ENCODE measurements around the gene NOTUM.
"Not testable (repeated sequence)": the region's sequence is repeated elsewhere in the genome, so short reads cannot be mapped to it uniquely, and the experiment has no call there.

Gene NOTUM

DNA sequence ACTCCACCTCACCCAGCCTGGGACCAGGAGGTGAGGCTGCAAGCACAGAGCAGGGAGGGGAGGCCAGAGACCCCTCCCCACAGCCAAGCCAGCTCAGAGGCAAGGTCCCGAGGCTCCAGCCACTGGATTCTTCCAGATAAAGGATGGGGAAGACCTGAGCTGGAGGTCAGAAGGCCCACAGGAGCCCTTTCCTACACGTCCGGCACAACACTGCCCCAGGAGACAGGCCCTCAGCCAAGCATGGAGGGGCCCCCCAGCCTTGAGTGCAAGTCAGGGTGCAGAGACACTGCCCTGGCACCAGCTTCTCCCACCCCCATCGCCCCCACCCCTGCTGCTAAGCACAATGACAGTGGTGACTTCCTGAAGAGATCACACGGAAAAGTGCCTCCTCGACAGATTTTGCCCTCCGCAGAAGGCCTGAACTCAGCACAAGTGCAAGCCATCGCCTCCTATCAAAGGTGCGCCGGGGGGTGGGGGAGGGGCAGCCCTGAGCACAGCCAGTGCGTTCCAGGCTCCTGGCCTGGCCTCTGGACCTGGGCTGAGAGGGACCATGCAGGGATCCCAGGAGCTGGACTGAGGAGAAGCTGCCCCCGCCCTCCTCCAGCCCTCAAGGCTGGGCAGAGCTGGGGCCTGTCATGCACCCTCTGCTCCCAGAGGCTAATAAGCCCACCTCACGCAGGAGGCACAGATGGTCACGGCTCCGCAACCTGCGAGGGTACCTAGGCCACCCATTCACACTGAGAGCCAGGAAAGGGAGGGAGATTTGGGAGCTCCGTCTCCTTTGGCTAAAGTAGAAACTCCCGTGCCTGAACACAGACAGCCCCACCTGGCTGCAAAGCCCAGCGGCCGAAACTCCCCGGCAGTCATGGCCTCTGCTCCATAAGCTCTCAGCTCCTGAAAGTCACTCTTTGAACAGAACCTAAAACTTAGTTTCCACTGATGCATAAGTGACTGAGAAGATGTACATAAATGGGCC, 36.1 kb downstream of the NOTUM start:
- DNase-seq (ENCODE audit: low read depth in 2 of 2) = no peak

DNA sequence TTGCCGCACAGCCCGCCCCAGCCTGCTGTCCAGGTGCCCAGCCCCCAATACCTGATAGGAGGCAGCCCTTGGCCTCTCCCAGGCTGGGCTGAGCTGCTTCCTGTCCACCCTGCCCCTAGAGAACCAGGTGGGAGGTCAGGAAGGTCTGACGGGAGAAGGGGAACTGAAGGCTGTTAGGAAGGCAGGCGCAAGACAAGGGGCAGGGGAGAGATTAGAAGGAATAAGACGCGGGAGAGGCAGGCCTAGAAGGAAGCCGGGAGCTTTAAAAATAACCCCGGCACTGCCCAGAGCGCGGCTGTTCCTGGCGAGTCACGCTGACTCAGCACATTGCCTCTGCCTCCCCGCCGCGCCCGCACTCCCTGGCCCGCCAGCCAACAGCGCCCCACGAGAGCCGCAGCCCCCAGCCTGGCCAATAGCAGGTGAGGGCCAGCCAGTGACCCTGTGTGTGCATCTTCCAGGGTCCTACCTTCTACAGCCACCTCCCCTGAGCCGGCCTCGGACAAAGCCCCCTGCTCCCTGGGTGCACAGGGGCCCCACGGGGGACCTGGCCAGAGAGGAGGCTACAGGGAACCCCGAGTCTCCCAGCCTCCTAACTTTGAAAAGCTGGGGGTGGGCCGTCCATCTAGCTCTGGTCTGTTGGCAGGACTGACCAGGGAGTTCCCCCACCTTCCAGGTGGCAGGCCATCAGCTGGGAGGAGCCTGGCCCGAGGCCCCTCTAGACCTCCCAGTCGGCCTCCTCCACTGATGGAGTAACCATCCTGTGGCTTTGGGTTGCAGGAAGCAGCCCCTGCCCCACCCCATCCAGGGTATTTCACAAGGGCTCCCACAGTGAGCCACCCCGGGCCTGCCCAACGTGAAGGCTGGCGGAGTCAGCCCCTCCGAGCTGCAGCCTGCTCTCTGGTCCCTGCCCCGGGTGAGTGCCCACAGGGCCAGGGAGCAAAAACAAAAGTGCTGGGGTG, 37.4 kb downstream of the NOTUM start:
- no peak for DNase-seq (ENCODE audit: low read depth in 2 of 2)

DNA sequence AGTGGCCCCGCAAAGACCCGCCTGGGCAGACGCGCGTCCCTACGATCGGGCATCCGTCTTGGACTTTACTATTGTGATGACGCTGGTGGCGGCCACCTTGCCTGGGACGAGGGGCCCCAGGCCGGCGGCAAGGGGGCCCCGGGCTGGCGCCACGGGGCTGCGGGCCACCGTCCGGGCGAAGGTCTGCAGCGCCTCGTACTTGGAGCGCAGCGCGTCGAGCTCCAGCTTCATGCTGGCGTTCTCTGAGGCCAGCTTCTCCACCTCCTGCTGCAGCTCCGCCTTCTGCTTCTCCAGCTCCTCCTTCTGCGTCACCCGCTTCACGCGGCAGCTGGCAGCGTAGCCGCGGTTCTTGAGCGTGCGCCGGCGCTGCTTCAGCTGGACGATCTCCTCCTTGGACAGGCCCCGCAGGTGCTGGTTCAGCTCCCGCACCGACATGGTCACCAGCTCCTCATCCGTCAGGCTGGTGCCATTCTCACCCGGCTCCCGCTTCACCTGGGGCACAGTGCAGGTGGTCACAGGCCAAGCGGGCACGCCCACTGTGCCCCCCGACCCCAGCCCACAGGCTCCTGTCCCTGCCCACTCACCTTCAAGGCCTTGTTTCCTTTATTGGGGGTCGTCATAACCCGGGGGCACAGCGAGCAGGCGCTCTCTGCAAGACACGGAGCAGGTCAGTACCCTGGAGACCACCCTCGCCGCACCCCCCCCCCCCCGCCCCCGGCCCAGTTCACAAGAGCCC, 38.3 kb downstream of the NOTUM start:
- no peak for DNase-seq (ENCODE audit: low read depth in 2 of 2)

DNA sequence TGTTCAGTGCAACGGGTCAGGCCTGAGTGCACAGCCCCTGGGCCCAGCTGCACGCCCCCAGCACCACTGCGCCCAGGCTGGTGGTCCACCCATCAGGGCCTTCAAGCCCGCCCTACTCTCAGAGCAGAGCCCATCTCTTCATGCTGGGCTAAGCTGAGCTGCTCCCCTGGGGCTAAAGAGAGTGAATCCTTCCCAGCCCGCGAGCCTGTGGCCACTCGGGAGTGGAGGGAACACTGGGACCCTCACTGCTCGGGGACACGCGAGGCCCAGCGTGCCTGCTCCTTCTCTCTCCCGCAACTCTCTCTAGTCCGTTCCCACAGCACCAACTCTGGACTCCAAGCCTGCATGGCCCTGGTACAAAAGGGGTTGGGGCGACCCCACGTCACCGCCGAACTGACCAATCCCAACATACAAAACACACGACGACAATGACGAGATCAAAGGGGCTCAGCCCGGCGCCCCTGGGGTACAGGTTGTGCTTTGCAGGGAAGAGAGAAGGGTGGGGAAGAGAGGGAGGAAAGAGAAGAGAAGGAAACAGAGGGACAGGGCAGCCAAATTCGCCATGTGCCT, 38.9 kb downstream of the NOTUM start:
- no peak for DNase-seq (ENCODE audit: low read depth in 2 of 2)

DNA sequence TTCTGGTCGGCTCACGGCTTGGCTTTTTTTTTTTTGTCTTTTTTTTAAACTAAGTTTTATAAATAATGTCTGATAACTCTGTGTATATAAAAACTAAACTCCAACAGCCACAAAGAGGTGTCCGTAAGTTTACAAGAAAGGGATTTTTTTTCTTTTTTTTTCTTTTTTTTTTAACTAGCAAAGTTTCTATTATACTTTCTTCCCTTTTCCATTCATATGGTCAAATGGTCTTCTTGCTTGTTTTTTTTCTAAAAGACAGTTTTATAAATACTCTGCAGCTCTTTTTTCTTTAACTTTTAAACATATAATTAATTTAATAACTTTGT, 39.5 kb downstream of the NOTUM start:
- no peak for DNase-seq (ENCODE audit: low read depth in 2 of 2)

DNA sequence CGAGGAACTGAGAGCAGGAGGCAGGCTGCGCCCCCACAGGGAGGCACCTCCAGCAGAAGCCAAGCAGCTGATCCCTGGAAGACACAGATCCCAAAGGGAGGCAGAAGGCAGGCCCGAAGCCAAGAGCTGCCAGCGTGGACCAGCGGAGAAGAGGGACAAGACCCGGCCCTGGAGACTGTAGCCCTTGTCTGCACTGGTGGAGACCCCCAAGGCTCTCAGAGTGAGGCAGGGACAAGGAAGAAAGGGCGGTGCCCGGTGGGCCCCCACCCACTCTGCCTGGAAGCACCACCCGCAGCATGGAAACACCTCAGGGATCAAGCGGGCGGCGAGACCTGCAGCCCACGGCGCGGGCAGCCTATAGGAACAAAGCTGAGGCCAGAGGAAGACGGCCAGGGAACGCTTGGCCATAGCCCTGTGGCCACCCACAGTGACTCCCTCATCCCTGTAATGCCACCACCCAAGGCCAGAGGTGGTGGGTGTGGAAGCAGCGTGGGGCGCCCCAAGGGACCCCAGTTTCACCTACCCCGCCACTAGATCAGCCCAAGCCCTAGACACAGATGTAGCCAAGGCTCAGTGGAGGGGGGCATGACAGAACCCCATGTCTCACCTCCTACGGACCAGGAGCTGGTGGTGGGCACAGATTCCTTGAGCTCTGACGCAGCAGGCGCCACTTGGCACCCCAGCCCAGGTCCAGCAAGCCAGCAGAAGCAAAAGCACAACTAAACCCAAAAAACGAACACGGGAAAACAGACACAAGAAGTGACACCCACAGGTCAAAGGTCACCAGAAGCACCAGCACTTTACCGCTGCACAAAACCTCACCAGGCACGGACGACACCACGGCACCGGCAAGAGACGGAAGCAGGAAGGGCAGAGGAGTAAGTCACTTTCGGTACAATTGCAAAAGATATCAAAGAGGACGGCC, 40.1 kb downstream of the NOTUM start:
- DNase-seq (ENCODE audit: low read depth in 2 of 2) = no peak

DNA sequence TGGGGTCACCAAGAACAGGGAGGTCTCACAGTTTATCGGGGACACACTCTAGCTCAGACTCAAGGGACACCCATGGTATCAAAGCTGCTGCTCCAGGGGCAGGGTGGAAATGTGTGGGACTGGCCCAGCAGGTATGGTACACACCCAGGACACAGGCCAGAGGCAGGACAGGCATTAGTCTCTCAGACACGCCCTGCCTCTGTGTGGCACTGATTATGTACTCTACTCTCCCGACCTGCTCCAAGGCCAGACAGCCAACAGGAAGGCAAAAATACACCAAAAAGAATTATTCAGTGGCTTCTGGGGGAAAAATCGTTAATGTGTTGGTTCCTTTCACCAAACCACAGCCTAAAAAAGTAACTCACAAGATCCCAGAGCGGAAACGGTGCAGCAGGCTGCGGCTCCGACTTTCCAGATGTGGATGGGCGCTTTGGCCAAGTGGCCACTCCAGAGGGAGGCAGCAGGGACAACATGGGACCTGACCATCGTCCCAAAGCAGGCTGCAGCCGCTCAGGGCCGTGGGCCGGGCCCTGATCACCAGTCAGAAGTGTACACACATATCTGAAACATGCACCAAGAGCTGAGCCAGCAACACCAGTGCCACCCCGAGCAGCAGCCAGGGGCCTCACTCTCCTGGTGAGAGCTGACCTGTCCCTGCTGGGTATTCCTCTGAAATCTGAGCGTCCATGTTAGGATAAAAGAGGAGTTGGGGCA, 42.0 kb downstream of the NOTUM start:
- DNase-seq (ENCODE audit: low read depth in 2 of 2) = no peak

DNA sequence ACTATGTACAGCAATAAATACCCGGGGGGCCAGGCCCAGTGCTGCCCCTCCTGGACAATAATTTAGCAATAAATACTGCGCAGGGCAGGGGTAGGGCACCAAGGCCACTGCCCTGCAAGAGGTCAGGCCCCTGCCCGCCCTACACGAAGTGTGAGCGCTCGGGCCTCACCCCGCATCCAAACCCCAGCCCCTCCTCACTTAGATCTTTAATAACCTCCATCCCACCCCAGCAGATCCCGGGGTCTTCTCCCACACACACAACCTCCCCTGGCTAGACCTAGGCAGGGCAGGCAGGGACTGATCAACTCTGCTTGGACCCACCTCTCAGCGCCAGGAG, 42.7 kb downstream of the NOTUM start:
- DNase-seq (ENCODE audit: low read depth in 2 of 2) = not testable (repeated sequence)

DNA sequence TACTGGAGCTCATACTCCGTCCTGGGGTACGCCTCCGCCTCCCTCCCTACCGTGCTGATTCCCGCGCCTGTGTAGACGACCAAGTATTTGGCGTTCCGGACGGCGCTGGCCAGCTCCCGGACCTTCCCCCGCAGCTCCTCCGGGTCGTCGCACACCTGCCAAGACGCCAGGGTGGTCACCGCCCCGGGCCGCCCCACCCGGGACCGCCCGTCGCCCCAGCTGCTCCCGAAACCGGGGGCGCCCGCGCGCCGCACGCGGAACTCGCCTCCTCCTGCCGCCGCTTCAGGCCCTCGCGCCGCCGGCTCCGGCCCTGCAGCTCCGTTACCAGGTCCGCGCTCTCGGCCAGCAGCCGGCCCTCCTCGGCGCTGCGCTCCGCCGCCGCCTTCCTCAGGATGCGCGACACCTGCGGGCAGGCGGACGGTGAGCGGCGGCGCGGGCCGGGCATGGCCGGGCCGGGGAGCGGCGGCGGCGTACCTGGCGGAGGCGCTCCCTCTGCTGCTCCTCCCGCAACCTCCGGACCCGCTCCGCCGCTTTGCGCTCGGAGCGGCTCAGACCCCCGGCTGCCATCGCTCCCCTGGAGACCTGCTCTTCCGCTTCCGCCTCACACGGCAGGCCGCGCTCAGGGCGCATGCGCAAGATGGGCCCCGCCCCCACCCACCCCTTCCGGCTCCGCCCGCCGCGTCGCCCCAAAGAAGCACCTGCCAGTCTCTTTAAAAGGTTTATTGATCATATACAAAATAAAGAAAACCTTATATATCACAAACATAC, 43.2 kb downstream of the NOTUM start, which contains the start of gene SIRT7:
Gene SIRT7 (minus strand): TSS at position 612 of the 768 bp plus-strand sequence. CDS start 45 bp downstream, at position 567.
- DNase-seq (ENCODE audit: low read depth in 2 of 2) = peak; percentile 62 to 65

DNA sequence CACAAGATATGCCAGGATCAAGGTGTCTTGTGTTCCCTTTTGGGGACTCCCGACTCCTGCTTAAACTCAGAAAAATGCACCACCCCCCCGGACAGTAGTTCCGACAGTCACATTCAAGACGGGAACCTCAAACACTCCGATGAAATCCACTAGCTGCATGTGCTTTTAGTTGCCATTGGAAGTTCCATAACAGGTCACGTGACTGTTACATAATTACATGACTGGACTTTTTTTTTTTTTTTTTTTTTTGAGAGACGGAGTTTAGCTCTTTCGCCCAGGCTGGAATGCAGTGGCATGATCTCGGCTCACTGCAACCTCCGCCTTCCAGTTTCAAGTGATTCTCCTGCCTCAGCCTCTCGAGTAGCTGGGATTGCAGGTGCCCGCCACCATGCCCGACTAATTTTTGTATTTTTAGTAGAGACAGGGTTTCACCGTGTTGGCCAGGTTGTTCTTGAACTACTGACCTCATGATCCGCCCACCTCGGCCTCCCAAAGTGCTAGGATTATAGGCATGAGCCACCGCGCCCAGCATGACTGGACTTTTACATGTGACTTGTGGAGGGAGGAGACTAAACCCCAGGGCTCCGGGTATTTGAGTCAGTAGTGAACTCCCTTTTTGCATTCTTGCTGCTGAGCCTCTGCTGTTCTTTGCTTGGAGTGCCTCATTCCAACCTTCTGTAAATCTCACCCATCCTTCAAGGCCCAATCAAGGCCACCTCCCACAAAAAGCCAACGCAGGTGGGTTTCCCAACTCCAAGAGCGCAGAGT, 44.6 kb downstream of the NOTUM start:
- no peak for DNase-seq (ENCODE audit: low read depth in 2 of 2)

DNA sequence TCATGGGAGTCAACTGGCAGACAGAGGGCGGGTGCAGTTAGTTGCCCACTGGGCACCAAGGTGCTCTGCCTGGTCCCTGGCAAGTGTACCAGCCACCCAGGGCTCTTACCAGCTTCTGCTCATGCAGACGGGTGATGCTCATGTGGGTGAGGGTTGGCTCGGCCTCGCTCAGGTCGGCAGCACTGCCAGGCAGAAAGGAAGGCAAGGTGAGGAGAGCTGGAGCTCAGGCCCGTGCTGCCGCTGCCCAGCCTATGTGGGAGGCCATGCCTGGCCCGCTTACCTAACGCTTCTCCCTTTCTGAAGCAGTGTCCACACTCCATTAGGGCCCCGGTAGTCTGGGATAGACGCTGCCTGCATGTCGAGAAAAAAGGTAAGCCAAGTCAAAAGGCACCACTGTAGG, 45.7 kb downstream of the NOTUM start:
- DNase-seq (ENCODE audit: low read depth in 2 of 2) = no peak

DNA sequence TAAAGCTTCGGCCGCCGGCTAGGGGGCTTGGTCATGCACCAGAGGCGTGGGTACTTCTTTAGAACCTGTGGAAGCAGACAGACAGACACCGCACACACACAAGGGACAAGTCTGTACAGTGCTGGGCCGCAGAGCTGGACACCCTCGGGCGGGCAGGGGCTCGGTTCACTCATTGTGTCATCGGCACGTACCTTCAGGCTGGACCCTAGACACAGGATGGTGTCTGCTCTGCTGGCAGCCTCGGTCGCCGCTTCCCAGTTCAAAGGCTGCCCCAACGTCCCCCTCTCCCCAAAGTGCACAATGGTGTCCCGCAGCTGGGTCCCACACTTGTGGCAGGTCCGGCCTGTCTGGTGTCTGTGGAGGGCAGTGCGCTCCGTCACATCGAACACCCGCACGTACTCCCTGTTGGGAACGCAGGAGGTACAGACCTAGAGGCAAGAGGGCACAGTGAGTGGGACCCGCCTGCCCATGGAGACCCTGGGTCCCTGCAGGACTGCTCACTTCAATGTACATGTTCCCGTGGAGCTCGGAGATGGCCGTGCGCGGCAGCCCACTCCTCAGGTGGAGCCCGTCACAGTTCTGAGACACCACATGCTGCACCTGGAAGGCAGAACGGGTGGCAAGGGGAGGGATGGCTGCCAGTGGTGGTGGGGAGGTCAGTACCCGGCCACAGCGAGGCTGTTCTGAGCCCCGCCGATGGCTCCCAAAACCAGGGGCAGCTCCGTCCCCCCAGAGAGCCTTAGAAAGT, 46.7 kb downstream of the NOTUM start:
- no peak for DNase-seq (ENCODE audit: low read depth in 2 of 2)

DNA sequence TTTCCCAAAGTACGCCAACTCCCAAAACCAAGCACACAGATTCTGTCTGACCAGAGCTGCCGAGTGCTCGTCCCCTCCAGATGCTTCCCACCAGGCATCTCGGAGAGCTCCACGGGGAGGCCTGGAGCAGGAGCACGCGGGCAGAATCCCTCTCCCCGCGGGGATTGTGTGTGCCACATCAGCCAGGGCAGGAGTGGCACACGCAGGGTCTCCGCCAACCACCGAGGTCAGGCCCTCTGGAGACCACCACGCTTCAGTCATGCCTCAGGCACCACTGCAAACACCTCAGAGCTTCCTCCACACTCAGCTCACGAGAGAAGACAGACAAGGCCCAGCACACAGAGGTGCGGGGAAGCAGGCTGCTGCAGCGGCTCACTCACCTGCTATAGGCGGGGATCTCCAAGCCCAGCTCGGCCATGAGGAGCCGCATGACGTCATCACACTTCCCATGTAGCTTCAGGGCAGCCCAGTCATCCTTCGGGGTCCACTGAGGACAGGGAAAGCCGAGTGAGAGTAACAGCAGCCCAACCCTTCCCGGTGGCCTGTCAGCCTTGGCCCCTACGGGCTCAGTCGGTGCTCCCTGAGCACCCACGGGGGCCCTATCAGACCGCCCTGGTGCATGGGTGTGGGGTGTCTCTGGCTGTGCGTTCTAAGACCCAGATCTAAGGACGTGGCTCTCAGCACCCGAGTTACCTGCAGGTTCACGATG, 47.4 kb downstream of the NOTUM start:
- no peak for DNase-seq (ENCODE audit: low read depth in 2 of 2)

DNA sequence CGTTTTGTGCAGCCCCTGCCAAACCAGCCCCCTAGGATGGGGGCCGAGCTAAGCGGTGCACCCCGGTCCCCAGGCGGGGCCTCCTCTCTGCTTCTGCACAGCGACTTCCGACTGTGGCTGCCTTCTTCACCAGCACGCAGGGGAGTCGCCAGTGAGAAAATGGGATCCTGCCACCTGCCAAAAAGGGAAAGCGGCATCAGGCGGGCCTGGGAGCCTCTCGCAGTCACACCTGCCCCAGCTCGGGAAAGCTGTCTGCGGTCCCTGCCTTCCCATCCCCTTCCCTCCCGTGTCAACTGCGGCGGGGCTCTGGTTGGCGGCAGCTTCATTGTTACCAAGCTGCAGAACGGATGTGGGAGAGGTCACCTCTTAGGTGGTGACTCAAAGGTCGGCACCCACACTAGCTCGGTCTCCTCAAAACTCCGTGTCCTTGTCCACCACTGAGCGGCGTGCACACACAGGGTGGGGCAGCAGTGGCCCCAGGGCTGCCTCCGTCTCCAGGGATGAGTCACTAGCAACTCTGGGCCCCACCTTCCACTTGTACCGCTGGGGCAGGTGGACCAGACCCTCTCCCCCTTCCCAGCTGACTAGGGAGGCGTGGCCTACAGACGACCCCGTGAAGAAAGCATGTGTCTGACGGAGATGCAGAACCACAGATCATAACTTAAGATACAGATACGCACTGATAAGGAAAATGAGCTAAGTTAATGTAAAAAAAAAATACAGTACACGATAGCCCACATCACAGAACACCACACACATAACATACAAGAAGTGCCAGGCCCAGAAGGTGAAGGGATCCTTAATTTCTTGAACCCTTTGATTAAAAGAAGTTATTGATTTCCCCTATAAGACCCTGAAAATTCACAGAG, 48.3 kb downstream of the NOTUM start:
- no peak for DNase-seq (ENCODE audit: low read depth in 2 of 2)

DNA sequence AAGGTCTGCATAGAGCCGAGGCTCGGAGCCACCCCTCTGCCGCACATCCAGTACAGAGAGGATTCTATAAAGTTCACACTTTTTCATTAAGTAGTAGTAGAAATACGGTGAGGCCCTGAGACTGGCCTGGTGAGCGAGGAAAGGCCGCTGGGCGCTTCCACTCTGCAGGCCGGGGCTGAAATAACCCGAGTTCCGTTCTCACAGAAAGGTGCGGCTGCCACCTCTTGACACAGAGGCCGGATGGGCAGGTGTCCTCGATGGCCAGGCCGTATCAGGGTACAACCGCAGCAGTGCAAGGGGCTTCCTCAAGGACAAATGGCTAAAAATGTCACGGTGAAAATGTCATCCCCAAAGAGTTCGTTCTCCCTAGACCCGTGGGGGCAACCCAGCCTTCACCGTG, 49.0 kb downstream of the NOTUM start:
- DNase-seq (ENCODE audit: low read depth in 2 of 2) = no peak
